Activated CD8-positive, alpha-beta memory T cell treated with anti-CD3 and anti-CD28 coated beads, Interleukin-2, amount 50 U/mL, for 24 hours (primary cell): ENCODE data around the gene PRSS56.

Source experiments
- DNase-seq: peaks from one replicate; pipeline ENCODE4 v3.0.0-alpha.2; 2020; ENCODE audit errors: extremely low read depth

The PRSS56 gene

GRCh38 chr2:232502511-232502910, 17.7 kb upstream of the PRSS56 start:
- no peak for DNase-seq

- no peak for DNase-seq
Measured at GRCh38 chr2:232502911-232503808, 17.0 kb upstream of the PRSS56 start.

GRCh38 chr2:232503809-232504323, 16.3 kb upstream of the PRSS56 start:
- DNase-seq: no peak

GRCh38 chr2:232504438-232504837, 15.8 kb upstream of the PRSS56 start:
- no peak for DNase-seq

GRCh38 chr2:232505856-232506255, 14.3 kb upstream of the PRSS56 start:
- no peak for DNase-seq

GRCh38 chr2:232506709-232507108, 13.5 kb upstream of the PRSS56 start:
- DNase-seq: no peak

GRCh38 chr2:232508251-232508650, 11.9 kb upstream of the PRSS56 start:
- DNase-seq: no peak

GRCh38 chr2:232511336-232511890, 8.8 kb upstream of the PRSS56 start:
- DNase-seq: no peak

GRCh38 chr2:232512602-232513001, 7.6 kb upstream of the PRSS56 start:
- DNase-seq: no peak

GRCh38 chr2:232513353-232513752, 6.8 kb upstream of the PRSS56 start:
- no peak for DNase-seq

GRCh38 chr2:232515639-232516038, 4.5 kb upstream of the PRSS56 start:
- DNase-seq: no peak

- DNase-seq: no peak
Measured at GRCh38 chr2:232516551-232516950, 3.6 kb upstream of the PRSS56 start.

- DNase-seq: no peak
Measured at GRCh38 chr2:232518844-232519243, 1.3 kb upstream of the PRSS56 start.

- DNase-seq: no peak
Measured at GRCh38 chr2:232520489-232520888, 301 bp downstream of the PRSS56 start.

- DNase-seq: no peak
Measured at GRCh38 chr2:232521098-232521497, 910 bp downstream of the PRSS56 start.

GRCh38 chr2:232521959-232522622, 1.9 kb downstream of the PRSS56 start:
- no peak for DNase-seq

- DNase-seq: no peak
Measured at GRCh38 chr2:232522623-232523401, 2.6 kb downstream of the PRSS56 start.

- DNase-seq: no peak
Measured at GRCh38 chr2:232523402-232523681, 3.2 kb downstream of the PRSS56 start.

- DNase-seq: no peak
Measured at GRCh38 chr2:232523682-232524597, 3.8 kb downstream of the PRSS56 start.

- DNase-seq: no peak
Measured at GRCh38 chr2:232524771-232525170, 4.6 kb downstream of the PRSS56 start.

- DNase-seq: no peak
Measured at GRCh38 chr2:232525199-232525598, 5.0 kb downstream of the PRSS56 start.
